ENCODE data around the gene PRICKLE1.

The PRICKLE1 gene

DNA sequence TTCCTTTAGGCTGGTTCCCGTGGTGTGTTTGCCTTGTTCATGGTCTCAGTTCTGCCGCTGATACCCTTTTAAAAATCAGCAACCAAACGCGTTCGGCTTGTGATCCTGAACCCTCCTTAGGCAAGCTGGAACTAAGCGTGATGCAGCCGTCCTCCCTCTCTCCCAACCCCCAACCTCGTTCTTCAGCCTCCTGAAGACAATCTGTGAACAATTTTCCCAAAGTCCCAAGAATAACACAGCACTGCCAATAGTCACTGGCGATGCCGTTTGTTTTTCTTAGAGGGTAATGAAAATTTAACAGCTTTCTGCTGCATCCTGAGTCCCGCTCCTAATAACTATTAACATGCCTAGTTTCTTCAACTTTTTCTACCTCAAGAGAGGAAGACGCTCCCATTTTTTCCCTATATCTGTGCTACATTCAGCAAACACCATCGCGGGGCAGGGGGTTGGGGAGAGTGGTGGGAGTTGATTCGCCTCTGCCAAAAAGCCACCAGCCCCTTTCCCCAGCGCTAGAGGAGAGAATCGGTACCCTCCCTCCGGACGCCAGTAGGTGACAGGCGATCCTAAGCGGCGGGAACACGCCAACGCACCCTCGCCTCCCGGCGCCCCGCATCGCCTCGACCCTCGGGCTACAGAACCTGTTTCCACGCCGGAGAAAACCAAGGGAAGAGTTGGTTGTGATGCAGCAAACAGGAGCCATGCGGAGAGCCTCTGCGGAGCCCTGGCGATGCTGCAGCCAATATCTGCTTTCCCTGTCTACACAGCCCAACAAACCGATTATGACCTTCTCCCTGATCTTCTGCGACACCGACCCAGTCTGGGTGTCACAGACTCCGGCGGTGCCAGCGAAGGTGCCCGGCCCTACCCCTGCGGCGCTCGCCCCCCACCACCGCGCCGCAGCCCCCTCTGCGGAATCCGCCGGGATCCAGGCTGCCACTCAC lies 752 bp downstream of the PRICKLE1 start:
- TF ChIP-seq CTCF (conservative IDR thresholded peaks at IDR 0.05; ENCODE audit: low read length): no peak
- TF ChIP-seq EZH2phosphoT487 (IDR thresholded peaks at IDR 0.05; ENCODE audit: borderline replicate concordance): no peak
- Histone ChIP-seq H3K36me3 (ENCODE audit: insufficient read depth, low read length) (no peaks in the 10 kb centered on the region), H3K4me3 (ENCODE audit: low read length, poor library complexity, severe bottlenecking) (no peak overlapping the region), H3F3A (ENCODE audit: low read depth) (no peaks in the 10 kb centered on the region), H4K20me1 (ENCODE audit: insufficient read depth, low read length, poor library complexity, severe bottlenecking) (no peaks in the 10 kb centered on the region), H3K27me3 (ENCODE audit: insufficient read depth, low read length, poor library complexity, severe bottlenecking) (no peaks in the 10 kb centered on the region), H3K9me3 (ENCODE audit: insufficient read depth, low read depth, low read length) (no peaks in the 10 kb centered on the region), H3K9me2 (replicated peaks; ENCODE audit: low read depth, low read length) (no peaks in the 10 kb centered on the region), H3K9ac (ENCODE audit: low read depth, low read length, poor library complexity, severe bottlenecking) (no peak overlapping the region), H3K4me2 (ENCODE audit: low read depth, low read length, poor library complexity, severe bottlenecking) (no peak overlapping the region), H3K79me2 (ENCODE audit: insufficient read depth, low read length) (no peaks in the 10 kb centered on the region), H2AFZ (ENCODE audit: low read length) (no peak overlapping the region), H3K4me1 (ENCODE audit: insufficient read depth, low read length, poor library complexity, severe bottlenecking) (no peaks in the 10 kb centered on the region)

DNA sequence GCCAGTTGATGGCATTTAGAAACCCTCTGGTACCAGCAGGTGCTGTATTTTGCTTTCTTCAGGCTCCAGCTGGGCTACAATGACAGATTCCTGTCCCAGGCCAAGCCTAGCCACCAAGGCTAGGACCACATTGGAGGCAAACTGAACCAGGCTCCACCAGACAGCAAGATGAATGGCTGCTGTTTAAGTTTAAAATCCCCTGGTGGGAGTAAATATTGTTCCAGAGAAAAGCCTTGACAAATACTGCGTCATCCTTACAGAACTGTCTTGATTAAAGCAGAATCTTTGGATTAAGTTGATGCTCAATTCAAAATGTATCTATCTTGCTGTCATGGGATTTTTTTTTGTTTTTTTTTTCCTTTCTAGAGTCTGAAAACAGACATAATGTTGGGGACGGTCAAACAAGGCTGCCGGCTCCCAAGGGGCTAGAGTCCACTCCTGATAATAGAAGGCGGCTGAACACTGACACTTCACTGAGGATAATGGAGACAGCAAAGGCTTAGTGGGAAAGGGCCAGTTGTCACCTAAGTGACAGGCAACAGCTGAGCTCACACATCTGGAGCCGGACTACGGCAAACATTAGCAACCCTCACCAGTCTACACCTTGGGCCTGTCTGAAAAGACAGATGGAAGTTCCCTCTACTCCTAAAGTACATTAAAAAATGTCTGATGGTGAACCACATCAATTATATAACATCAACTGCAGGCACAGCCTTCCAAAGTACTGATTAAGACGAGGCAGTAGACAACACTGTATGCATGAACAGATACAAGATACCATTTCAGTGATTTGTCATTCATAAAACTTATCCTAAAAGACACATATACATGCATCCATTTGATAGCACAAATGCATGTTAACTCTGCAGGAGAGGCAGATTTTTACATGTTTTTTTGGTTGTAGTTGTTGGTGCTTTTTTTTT lies 1.7 kb downstream of the PRICKLE1 start:
- H3K4me2 ChIP-seq (ENCODE audit: low read depth, low read length, poor library complexity, severe bottlenecking): no peak overlapping the region
- no peaks in the 10 kb centered on the region for H3K9me2 ChIP-seq (replicated peaks; ENCODE audit: low read depth, low read length)
- no peaks in the 10 kb centered on the region for H3K27me3 ChIP-seq (ENCODE audit: insufficient read depth, low read length, poor library complexity, severe bottlenecking)
- no peaks in the 10 kb centered on the region for H3F3A ChIP-seq (ENCODE audit: low read depth)
- no peaks in the 10 kb centered on the region for H3K9me3 ChIP-seq (ENCODE audit: insufficient read depth, low read depth, low read length)
- H4K20me1 ChIP-seq (ENCODE audit: insufficient read depth, low read length, poor library complexity, severe bottlenecking): no peaks in the 10 kb centered on the region
- H3K9ac ChIP-seq (ENCODE audit: low read depth, low read length, poor library complexity, severe bottlenecking): no peak overlapping the region
- H3K79me2 ChIP-seq (ENCODE audit: insufficient read depth, low read length): no peaks in the 10 kb centered on the region
- H3K4me1 ChIP-seq (ENCODE audit: insufficient read depth, low read length, poor library complexity, severe bottlenecking): no peaks in the 10 kb centered on the region
- no peaks in the 10 kb centered on the region for H3K36me3 ChIP-seq (ENCODE audit: insufficient read depth, low read length)
- no peak overlapping the region for H2AFZ ChIP-seq (ENCODE audit: low read length)
- H3K4me3 ChIP-seq (ENCODE audit: low read length, poor library complexity, severe bottlenecking): no peak overlapping the region
- no peak for TF ChIP-seq CTCF (conservative IDR thresholded peaks at IDR 0.05; ENCODE audit: low read length)
- no peak for TF ChIP-seq EZH2phosphoT487 (IDR thresholded peaks at IDR 0.05; ENCODE audit: borderline replicate concordance)

DNA sequence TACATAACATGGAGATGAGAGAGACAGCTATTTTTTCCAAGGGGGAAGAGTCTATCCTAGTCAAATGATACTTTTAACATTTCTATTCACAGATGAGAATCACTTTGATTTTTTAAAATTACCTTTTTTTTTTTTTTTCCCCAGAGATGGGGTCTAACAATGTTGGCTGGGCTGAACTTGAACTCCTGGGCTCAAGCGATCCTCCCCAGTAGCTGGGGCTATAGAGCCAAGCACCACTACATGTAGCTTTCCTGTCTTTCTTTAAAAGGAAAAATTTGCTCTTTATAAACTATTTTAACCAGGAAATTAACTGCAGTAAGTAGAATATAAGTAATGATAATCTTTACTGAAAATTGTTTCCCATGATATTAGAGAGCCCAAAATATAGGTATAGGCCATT lies 3.3 kb downstream of the PRICKLE1 start:
- Histone ChIP-seq H3K79me2 (ENCODE audit: insufficient read depth, low read length) (no peaks in the 10 kb centered on the region), H4K20me1 (ENCODE audit: insufficient read depth, low read length, poor library complexity, severe bottlenecking) (no peaks in the 10 kb centered on the region), H3K9me2 (replicated peaks; ENCODE audit: low read depth, low read length) (no peaks in the 10 kb centered on the region), H3F3A (ENCODE audit: low read depth) (no peaks in the 10 kb centered on the region), H3K27me3 (ENCODE audit: insufficient read depth, low read length, poor library complexity, severe bottlenecking) (no peaks in the 10 kb centered on the region), H3K9me3 (ENCODE audit: insufficient read depth, low read depth, low read length) (no peaks in the 10 kb centered on the region), H3K9ac (ENCODE audit: low read depth, low read length, poor library complexity, severe bottlenecking) (no peak overlapping the region), H3K4me2 (ENCODE audit: low read depth, low read length, poor library complexity, severe bottlenecking) (no peak overlapping the region), H3K4me1 (ENCODE audit: insufficient read depth, low read length, poor library complexity, severe bottlenecking) (no peaks in the 10 kb centered on the region), H3K36me3 (ENCODE audit: insufficient read depth, low read length) (no peaks in the 10 kb centered on the region), H3K4me3 (ENCODE audit: low read length, poor library complexity, severe bottlenecking) (no peak overlapping the region), H2AFZ (ENCODE audit: low read length) (no peak overlapping the region)
- no peak for TF ChIP-seq EZH2phosphoT487 (IDR thresholded peaks at IDR 0.05; ENCODE audit: borderline replicate concordance)
- TF ChIP-seq CTCF (conservative IDR thresholded peaks at IDR 0.05; ENCODE audit: low read length): no peak

All from Loucy (cell line).